Prostate gland (tissue), 2 donors: ENCODE results near the gene TBC1D16.

Source experiments
- POLR2A ChIP-seq: fragments of 450-650 bp; IDR thresholded peaks from one replicate; pipeline ENCODE4 v1.6.1; 2016; ENCODE audit warnings: antibody characterized with exemption, mild to moderate bottlenecking
- TF ChIP-seq, protein P1 (sequence below), 4 experiments: fragments of 200-600 bp in 2 of 4; fragments of 450-650 bp in 2 of 4; sonication (generic) in 2 of 4; IDR thresholded peaks; 1 replicate in 3 of 4; 2 replicates in 1 of 4; pipeline ENCODE4 v1.5.1; 2016 to 2019; ENCODE audit warnings: antibody characterized with exemption in 4 of 4, mild to moderate bottlenecking in 2 of 4, moderate library complexity in 2 of 4

- TF ChIP-seq, protein P1, sequence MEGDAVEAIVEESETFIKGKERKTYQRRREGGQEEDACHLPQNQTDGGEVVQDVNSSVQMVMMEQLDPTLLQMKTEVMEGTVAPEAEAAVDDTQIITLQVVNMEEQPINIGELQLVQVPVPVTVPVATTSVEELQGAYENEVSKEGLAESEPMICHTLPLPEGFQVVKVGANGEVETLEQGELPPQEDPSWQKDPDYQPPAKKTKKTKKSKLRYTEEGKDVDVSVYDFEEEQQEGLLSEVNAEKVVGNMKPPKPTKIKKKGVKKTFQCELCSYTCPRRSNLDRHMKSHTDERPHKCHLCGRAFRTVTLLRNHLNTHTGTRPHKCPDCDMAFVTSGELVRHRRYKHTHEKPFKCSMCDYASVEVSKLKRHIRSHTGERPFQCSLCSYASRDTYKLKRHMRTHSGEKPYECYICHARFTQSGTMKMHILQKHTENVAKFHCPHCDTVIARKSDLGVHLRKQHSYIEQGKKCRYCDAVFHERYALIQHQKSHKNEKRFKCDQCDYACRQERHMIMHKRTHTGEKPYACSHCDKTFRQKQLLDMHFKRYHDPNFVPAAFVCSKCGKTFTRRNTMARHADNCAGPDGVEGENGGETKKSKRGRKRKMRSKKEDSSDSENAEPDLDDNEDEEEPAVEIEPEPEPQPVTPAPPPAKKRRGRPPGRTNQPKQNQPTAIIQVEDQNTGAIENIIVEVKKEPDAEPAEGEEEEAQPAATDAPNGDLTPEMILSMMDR (IDR thresholded peaks at IDR 0.05), result no peak
- no peak for TF ChIP-seq POLR2A
Measured at GRCh38 chr17:79883202-79883601, 152.5 kb downstream of the TBC1D16 start.
